Superior temporal gyrus (tissue), 1 donor: ENCODE data around the gene PTPN14.
"Not testable (repeated sequence)": the region's sequence is repeated elsewhere in the genome, so short reads cannot be mapped to it uniquely, and the experiment has no call there.

Experiments used
- DNase-seq: peaks from one replicate; pipeline ENCODE4 v3.0.0-alpha.2; 2016; ENCODE audit errors: extremely low spot score

PTPN14 gene

GRCh38 chr1:214397497-214397896, 153.9 kb downstream of the PTPN14 start:
- no peak for DNase-seq

GRCh38 chr1:214396330-214396729, 155.1 kb downstream of the PTPN14 start:
- DNase-seq: no peak

- not testable (repeated sequence) for DNase-seq
Measured at GRCh38 chr1:214394569-214394968, 156.8 kb downstream of the PTPN14 start.

- no peak for DNase-seq
Measured at GRCh38 chr1:214393086-214393485, 158.3 kb downstream of the PTPN14 start.

- no peak for DNase-seq
Measured at GRCh38 chr1:214391873-214392645, 159.3 kb downstream of the PTPN14 start.

GRCh38 chr1:214389734-214390133, 161.7 kb downstream of the PTPN14 start:
- no peak for DNase-seq

GRCh38 chr1:214386747-214387146, 164.7 kb downstream of the PTPN14 start:
- no peak for DNase-seq

- DNase-seq: no peak
Measured at GRCh38 chr1:214386333-214386732, 165.1 kb downstream of the PTPN14 start.

GRCh38 chr1:214385428-214385827, 166.0 kb downstream of the PTPN14 start:
- DNase-seq: no peak

GRCh38 chr1:214384373-214385079, 166.9 kb downstream of the PTPN14 start:
- no peak for DNase-seq

GRCh38 chr1:214383381-214384372, 167.7 kb downstream of the PTPN14 start:
- DNase-seq: no peak

GRCh38 chr1:214380986-214381695, 170.3 kb downstream of the PTPN14 start:
- no peak for DNase-seq

- DNase-seq: no peak
Measured at GRCh38 chr1:214380396-214380795, 171.0 kb downstream of the PTPN14 start.

- no peak for DNase-seq
Measured at GRCh38 chr1:214379236-214379970, 172.0 kb downstream of the PTPN14 start.

- DNase-seq: no peak
Measured at GRCh38 chr1:214378492-214378891, 172.9 kb downstream of the PTPN14 start.

GRCh38 chr1:214377886-214378285, 173.5 kb downstream of the PTPN14 start:
- DNase-seq: no peak

- DNase-seq: no peak
Measured at GRCh38 chr1:214377485-214377884, 173.9 kb downstream of the PTPN14 start.

GRCh38 chr1:214372092-214372491, 179.3 kb downstream of the PTPN14 start:
- peak; percentile 47 for DNase-seq

GRCh38 chr1:214370615-214371014, 180.8 kb downstream of the PTPN14 start:
- DNase-seq: peak; percentile 57

- DNase-seq: no peak
Measured at GRCh38 chr1:214369364-214369763, 182.0 kb downstream of the PTPN14 start.

- DNase-seq: no peak
Measured at GRCh38 chr1:214367841-214368240, 183.6 kb downstream of the PTPN14 start.
